GM19324 (cell line): ENCODE measurements around the gene CD74.
A peak's percentile ranks its signal among the peaks of the same experiment; 100 is the strongest.
"Not testable (repeated sequence)": the region's sequence is repeated elsewhere in the genome, so short reads cannot be mapped to it uniquely, and the experiment has no call there.

Source experiments
- ATAC-seq: cut with Tn5 transposase; IDR thresholded peaks from one replicate; pipeline ENCODE4 v1.9.1; 2021; ENCODE audit warnings: mild to moderate bottlenecking, moderate library complexity; ENCODE audit not compliant: unreplicated experiment, low FRiP score

CD74 gene

GRCh38 chr5:150412319-150413175, at the start of gene CD74:
Gene CD74 (minus strand): TSS chr5:150412910. CDS start chr5:150412749, 161 bp downstream.
- peak; percentile 81 for ATAC-seq

- ATAC-seq = peak; percentile 61
Observed at GRCh38 chr5:150461231-150461630, 48.5 kb upstream of the CD74 start.

- ATAC-seq = no peak
Observed at GRCh38 chr5:150460781-150461180, 48.1 kb upstream of the CD74 start.

- ATAC-seq = peak; percentile 77
Observed at GRCh38 chr5:150458802-150459557, 46.3 kb upstream of the CD74 start.

GRCh38 chr5:150457562-150458240, 45.0 kb upstream of the CD74 start:
- ATAC-seq = no peak

- no peak for ATAC-seq
Observed at GRCh38 chr5:150457121-150457520, 44.4 kb upstream of the CD74 start.

GRCh38 chr5:150454492-150455229, 42.0 kb upstream of the CD74 start:
- no peak for ATAC-seq

- ATAC-seq = not testable (repeated sequence)
Observed at GRCh38 chr5:150454027-150454426, 41.3 kb upstream of the CD74 start.

GRCh38 chr5:150452914-150453313, 40.2 kb upstream of the CD74 start:
- ATAC-seq = no peak

GRCh38 chr5:150451594-150451993, 38.9 kb upstream of the CD74 start:
- no peak for ATAC-seq

- peak; percentile 95 for ATAC-seq
Observed at GRCh38 chr5:150449517-150450339, 37.0 kb upstream of the CD74 start, which contains the start of gene RPS14. Gene RPS14 (minus strand): TSS chr5:150449739. CDS start chr5:150447733, 2,006 bp downstream.

- ATAC-seq = peak; percentile 31
Observed at GRCh38 chr5:150448952-150449516, 36.3 kb upstream of the CD74 start.

GRCh38 chr5:150448334-150448733, 35.6 kb upstream of the CD74 start:
- ATAC-seq = no peak

- no peak for ATAC-seq
Observed at GRCh38 chr5:150447188-150447587, 34.5 kb upstream of the CD74 start.

GRCh38 chr5:150446583-150446982, 33.9 kb upstream of the CD74 start:
- no peak for ATAC-seq

- no peak for ATAC-seq
Observed at GRCh38 chr5:150446088-150446487, 33.4 kb upstream of the CD74 start.

GRCh38 chr5:150444770-150445169, 32.1 kb upstream of the CD74 start:
- no peak for ATAC-seq

GRCh38 chr5:150443242-150444075, 30.7 kb upstream of the CD74 start:
- ATAC-seq = no peak
